Measurements from ENCODE around the gene IL15.

- TF ChIP-seq CTCF (IDR thresholded peaks at IDR 0.05) (no peak), POLR2A (IDR thresholded peaks at IDR 0.05) (no peak), POLR2AphosphoS5 (IDR thresholded peaks at IDR 0.05) (no peak)
Measured at GRCh38 chr4:141657550-141658250, 21.3 kb downstream of the IL15 start.

Measured in prostate gland (tissue), 2 donors.